Measurements from ENCODE around the gene FAM20C. TPM values are rescaled to one million over a fixed set of nuclear protein-coding genes. Genes with fewer than 3 reads are reported as not detected.

The FAM20C gene
- polyA plus RNA-seq, 2 donors: 6.9 to 11.5 TPM

GRCh38 chr7:150811-151221 lies 41.6 kb upstream of the FAM20C start:
- Histone ChIP-seq H3K4me1 (ENCODE audit: control insufficient read depth in 2 of 2, insufficient read depth in 2 of 2, low read length in 1 of 2) (peaks cover 0 to 8% of the 10 kb centered on the region in 2 donors), H3K9me3 (ENCODE audit: control insufficient read depth in 2 of 2, insufficient read depth in 1 of 2, low read depth in 1 of 2, low read length in 1 of 2) (no peaks in the 10 kb centered on the region), H3K36me3 (ENCODE audit: control insufficient read depth in 2 of 2, insufficient read depth in 2 of 2, low read length in 1 of 2) (peaks cover 0 to 4% of the 10 kb centered on the region in 2 donors), H3K27ac (ENCODE audit: low read depth in 2 of 2, low read length in 1 of 2) (no peak overlapping the region), H3K4me3 (ENCODE audit: low read depth in 1 of 2, low read length in 2 of 2) (no peak overlapping the region), H3K27me3 (ENCODE audit: control insufficient read depth in 1 of 2, insufficient read depth in 2 of 2, low read length in 2 of 2) (no peaks in the 10 kb centered on the region)
- 75 to 82% methylated on average over 13 of the region's 13 CpGs for WGBS, 2 donors

DNA sequence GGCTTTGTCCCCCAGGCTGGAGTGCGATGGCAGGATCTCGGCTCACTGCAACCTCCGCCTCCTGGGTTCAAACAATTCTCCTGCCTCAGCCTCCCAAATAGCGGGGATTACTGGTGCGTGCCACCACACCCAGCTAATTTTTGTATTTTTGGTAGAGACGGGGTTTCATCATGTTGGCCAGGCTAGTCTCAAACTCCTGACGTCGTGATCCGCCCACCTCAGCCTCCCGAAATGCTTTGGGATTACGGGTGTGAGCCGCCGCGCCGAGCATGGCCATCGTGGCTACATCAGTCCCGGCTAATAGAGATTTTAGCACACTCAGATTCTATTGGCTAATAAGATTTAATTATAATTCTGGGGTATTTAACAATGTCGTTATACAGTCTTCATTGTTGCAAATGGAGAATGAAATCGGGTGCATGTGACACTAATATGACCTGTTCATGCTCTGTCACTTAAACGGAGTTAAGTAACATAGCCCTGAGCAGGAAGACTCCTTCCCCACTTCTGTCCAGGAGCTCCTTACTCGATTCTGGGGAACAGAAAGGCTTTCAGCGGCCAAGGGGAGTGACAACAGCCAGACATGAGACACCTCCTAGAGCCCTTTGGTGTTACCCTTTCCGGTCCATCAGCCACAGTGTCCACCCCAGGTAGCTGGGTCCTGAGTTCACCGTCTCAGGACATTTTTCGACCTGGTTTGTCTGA lies 40.9 kb upstream of the FAM20C start:
- no peaks in the 10 kb centered on the region for H3K9me3 ChIP-seq (ENCODE audit: control insufficient read depth in 2 of 2, insufficient read depth in 1 of 2, low read depth in 1 of 2, low read length in 1 of 2)
- H3K27ac ChIP-seq (ENCODE audit: low read depth in 2 of 2, low read length in 1 of 2): no peak overlapping the region
- H3K4me3 ChIP-seq (ENCODE audit: low read depth in 1 of 2, low read length in 2 of 2): no peak overlapping the region
- H3K4me1 ChIP-seq (ENCODE audit: control insufficient read depth in 2 of 2, insufficient read depth in 2 of 2, low read length in 1 of 2): peaks cover 0 to 10% of the 10 kb centered on the region in 2 donors
- H3K36me3 ChIP-seq (ENCODE audit: control insufficient read depth in 2 of 2, insufficient read depth in 2 of 2, low read length in 1 of 2): peaks cover 0 to 4% of the 10 kb centered on the region in 2 donors
- H3K27me3 ChIP-seq (ENCODE audit: control insufficient read depth in 1 of 2, insufficient read depth in 2 of 2, low read length in 2 of 2): no peaks in the 10 kb centered on the region
- 93 to 94% methylated on average over 25 of the region's 25 CpGs for WGBS, 2 donors

GRCh38 chr7:152702-153391 lies 39.5 kb upstream of the FAM20C start:
- Histone ChIP-seq H3K4me3 (ENCODE audit: low read depth in 1 of 2, low read length in 2 of 2) (no peak overlapping the region), H3K9me3 (ENCODE audit: control insufficient read depth in 2 of 2, insufficient read depth in 1 of 2, low read depth in 1 of 2, low read length in 1 of 2) (no peaks in the 10 kb centered on the region), H3K27me3 (ENCODE audit: control insufficient read depth in 1 of 2, insufficient read depth in 2 of 2, low read length in 2 of 2) (no peaks in the 10 kb centered on the region), H3K4me1 (ENCODE audit: control insufficient read depth in 2 of 2, insufficient read depth in 2 of 2, low read length in 1 of 2) (peaks cover 2 to 10% of the 10 kb centered on the region in 2 donors), H3K27ac (ENCODE audit: low read depth in 2 of 2, low read length in 1 of 2) (no peak overlapping the region), H3K36me3 (ENCODE audit: control insufficient read depth in 2 of 2, insufficient read depth in 2 of 2, low read length in 1 of 2) (peaks cover 0 to 4% of the 10 kb centered on the region in 2 donors)
- WGBS, 2 donors: 86 to 87% methylated on average over 19 of the region's 19 CpGs

- 91% methylated on average over 13 of the region's 13 CpGs for WGBS, 2 donors
- Histone ChIP-seq H3K4me3 (ENCODE audit: low read depth in 1 of 2, low read length in 2 of 2) (no peak overlapping the region), H3K27me3 (ENCODE audit: control insufficient read depth in 1 of 2, insufficient read depth in 2 of 2, low read length in 2 of 2) (no peaks in the 10 kb centered on the region), H3K27ac (ENCODE audit: low read depth in 2 of 2, low read length in 1 of 2) (no peak overlapping the region), H3K4me1 (ENCODE audit: control insufficient read depth in 2 of 2, insufficient read depth in 2 of 2, low read length in 1 of 2) (peaks cover 2 to 10% of the 10 kb centered on the region in 2 donors), H3K36me3 (ENCODE audit: control insufficient read depth in 2 of 2, insufficient read depth in 2 of 2, low read length in 1 of 2) (peaks cover 0 to 4% of the 10 kb centered on the region in 2 donors), H3K9me3 (ENCODE audit: control insufficient read depth in 2 of 2, insufficient read depth in 1 of 2, low read depth in 1 of 2, low read length in 1 of 2) (no peaks in the 10 kb centered on the region)
Observed at GRCh38 chr7:153604-154003, 38.8 kb upstream of the FAM20C start.

DNA sequence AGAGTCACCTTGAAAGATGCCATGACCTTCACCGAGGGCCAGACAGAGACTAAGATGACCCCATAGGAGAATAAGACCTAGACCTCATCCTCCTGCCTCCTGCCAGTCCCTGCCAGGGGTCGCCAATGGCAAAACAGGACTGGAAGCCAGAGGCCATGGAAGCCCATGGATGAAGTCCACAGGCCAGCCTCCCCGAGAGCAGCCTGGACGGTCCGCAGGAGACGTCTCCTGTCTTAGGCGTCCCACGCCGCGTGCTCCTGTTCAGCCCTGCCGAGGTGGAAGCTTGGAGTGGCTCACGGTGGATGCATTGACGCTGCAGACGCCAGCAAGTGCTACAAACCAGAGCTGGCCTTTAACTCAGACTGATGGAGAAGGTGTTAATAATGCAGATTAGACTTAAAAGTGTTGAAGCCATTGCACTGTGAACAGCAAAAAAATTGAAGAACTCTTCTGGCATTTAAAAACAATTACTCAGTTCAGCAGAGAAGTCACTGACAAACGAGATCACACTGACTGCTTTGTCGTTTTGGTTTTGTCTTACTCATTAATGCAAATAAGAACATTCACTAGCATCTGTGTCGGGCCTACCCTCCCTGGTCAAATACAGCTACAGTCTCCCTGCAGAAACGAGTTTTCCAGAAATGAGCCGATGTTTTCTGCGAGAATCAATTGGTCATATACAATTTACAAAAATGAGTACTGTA lies 38.1 kb upstream of the FAM20C start:
- H3K4me3 ChIP-seq (ENCODE audit: low read depth in 1 of 2, low read length in 2 of 2): no peak overlapping the region
- no peaks in the 10 kb centered on the region for H3K27me3 ChIP-seq (ENCODE audit: control insufficient read depth in 1 of 2, insufficient read depth in 2 of 2, low read length in 2 of 2)
- WGBS, 2 donors: 89% methylated on average over 20 of the region's 20 CpGs
- no peaks in the 10 kb centered on the region for H3K9me3 ChIP-seq (ENCODE audit: control insufficient read depth in 2 of 2, insufficient read depth in 1 of 2, low read depth in 1 of 2, low read length in 1 of 2)
- H3K4me1 ChIP-seq (ENCODE audit: control insufficient read depth in 2 of 2, insufficient read depth in 2 of 2, low read length in 1 of 2): peaks cover 2 to 10% of the 10 kb centered on the region in 2 donors
- H3K27ac ChIP-seq (ENCODE audit: low read depth in 2 of 2, low read length in 1 of 2): no peak overlapping the region
- H3K36me3 ChIP-seq (ENCODE audit: control insufficient read depth in 2 of 2, insufficient read depth in 2 of 2, low read length in 1 of 2): peaks cover 0 to 4% of the 10 kb centered on the region in 2 donors

DNA sequence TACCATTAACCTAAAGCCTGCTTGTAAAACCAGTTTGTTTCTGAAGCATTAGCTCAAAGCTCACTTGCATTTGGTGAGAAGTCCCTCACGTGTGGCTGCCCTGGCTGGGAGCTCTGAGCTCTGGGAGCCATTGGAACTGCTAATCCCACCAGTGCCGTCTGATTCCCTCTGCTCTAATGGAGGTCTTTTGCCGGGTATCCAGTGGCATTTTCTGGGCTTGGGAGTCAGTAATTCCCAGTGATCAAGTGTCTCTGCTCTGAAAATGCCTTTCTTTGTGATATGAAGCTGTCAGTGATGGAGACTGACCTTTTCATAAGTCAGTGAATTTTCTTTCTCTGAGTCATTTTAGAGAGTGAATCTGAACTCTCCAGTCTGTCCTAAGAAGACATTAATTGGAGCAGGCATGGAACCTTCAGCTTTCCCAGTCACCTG lies 36.9 kb upstream of the FAM20C start:
- no peak overlapping the region for H3K4me3 ChIP-seq (ENCODE audit: low read depth in 1 of 2, low read length in 2 of 2)
- peaks cover 0 to 4% of the 10 kb centered on the region in 2 donors for H3K36me3 ChIP-seq (ENCODE audit: control insufficient read depth in 2 of 2, insufficient read depth in 2 of 2, low read length in 1 of 2)
- H3K27ac ChIP-seq (ENCODE audit: low read depth in 2 of 2, low read length in 1 of 2): no peak overlapping the region
- 33 to 51% methylated on average over 3 of the region's 3 CpGs for WGBS, 2 donors
- no peaks in the 10 kb centered on the region for H3K9me3 ChIP-seq (ENCODE audit: control insufficient read depth in 2 of 2, insufficient read depth in 1 of 2, low read depth in 1 of 2, low read length in 1 of 2)
- H3K4me1 ChIP-seq (ENCODE audit: control insufficient read depth in 2 of 2, insufficient read depth in 2 of 2, low read length in 1 of 2): peaks cover 2% of the 10 kb centered on the region in 2 donors
- H3K27me3 ChIP-seq (ENCODE audit: control insufficient read depth in 1 of 2, insufficient read depth in 2 of 2, low read length in 2 of 2): no peaks in the 10 kb centered on the region

- H3K27ac ChIP-seq (ENCODE audit: low read depth in 2 of 2, low read length in 1 of 2): no peak overlapping the region
- H3K4me3 ChIP-seq (ENCODE audit: low read depth in 1 of 2, low read length in 2 of 2): no peak overlapping the region
- no peaks in the 10 kb centered on the region for H3K9me3 ChIP-seq (ENCODE audit: control insufficient read depth in 2 of 2, insufficient read depth in 1 of 2, low read depth in 1 of 2, low read length in 1 of 2)
- peaks cover 0 to 4% of the 10 kb centered on the region in 2 donors for H3K36me3 ChIP-seq (ENCODE audit: control insufficient read depth in 2 of 2, insufficient read depth in 2 of 2, low read length in 1 of 2)
- WGBS, 2 donors: 84 to 90% methylated on average over 31 of the region's 31 CpGs
- H3K4me1 ChIP-seq (ENCODE audit: control insufficient read depth in 2 of 2, insufficient read depth in 2 of 2, low read length in 1 of 2): peaks cover 2% of the 10 kb centered on the region in 2 donors
- no peaks in the 10 kb centered on the region for H3K27me3 ChIP-seq (ENCODE audit: control insufficient read depth in 1 of 2, insufficient read depth in 2 of 2, low read length in 2 of 2)
Observed at GRCh38 chr7:156111-157007, 36.0 kb upstream of the FAM20C start.

DNA sequence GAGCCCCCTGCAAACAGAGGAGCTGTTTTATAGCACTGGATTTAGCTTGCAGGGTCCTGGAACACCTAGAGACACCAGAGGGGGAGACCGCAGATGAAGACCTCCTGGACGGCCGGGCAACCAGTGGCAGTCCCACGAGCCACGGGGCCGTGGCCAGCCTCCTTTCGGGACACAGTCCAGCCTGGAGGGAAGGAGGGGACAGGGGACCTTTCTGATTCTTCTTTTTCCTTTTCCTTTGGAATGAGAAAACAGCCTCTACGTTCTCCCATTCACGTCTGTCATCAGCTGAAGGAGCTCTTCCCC lies 35.4 kb upstream of the FAM20C start:
- H3K9me3 ChIP-seq (ENCODE audit: control insufficient read depth in 2 of 2, insufficient read depth in 1 of 2, low read depth in 1 of 2, low read length in 1 of 2): no peaks in the 10 kb centered on the region
- 91% methylated on average over 9 of the region's 9 CpGs for WGBS, 2 donors
- peaks cover 2% of the 10 kb centered on the region in 2 donors for H3K4me1 ChIP-seq (ENCODE audit: control insufficient read depth in 2 of 2, insufficient read depth in 2 of 2, low read length in 1 of 2)
- H3K4me3 ChIP-seq (ENCODE audit: low read depth in 1 of 2, low read length in 2 of 2): no peak overlapping the region
- H3K36me3 ChIP-seq (ENCODE audit: control insufficient read depth in 2 of 2, insufficient read depth in 2 of 2, low read length in 1 of 2): peaks cover 0 to 4% of the 10 kb centered on the region in 2 donors
- H3K27ac ChIP-seq (ENCODE audit: low read depth in 2 of 2, low read length in 1 of 2): no peak overlapping the region
- no peaks in the 10 kb centered on the region for H3K27me3 ChIP-seq (ENCODE audit: control insufficient read depth in 1 of 2, insufficient read depth in 2 of 2, low read length in 2 of 2)

All from esophagus (tissue), 2 donors.